SW 1271 (cell line): ENCODE measurements around the gene INSYN1.
"Not testable (repeated sequence)": the region's sequence is repeated elsewhere in the genome, so short reads cannot be mapped to it uniquely, and the experiment has no call there.

ENCODE experiments used
- DNase-seq, 2 experiments: peaks; one replicate each; lab custom pipeline; 2025; lab: John Stamatoyannopoulos, UW

Gene INSYN1

DNA sequence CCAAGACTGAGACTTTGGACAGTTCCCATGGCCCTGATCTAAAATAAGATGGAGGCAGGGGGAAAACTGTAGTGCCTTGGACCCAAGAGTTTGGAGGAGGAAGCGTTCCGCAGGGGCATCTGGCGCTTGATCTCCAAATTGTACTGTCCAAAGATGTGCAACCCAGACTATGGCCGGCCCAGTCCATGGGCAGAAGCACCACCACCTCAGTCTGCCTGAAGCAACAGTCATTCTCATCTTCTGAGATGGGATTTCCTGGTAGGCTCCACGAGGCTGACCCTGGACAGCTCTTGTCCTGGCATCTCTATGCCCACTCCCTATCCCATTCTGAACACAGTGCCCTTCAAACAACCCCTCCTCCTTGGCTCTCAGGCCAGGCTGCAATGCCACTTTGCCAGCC lies 3.6 kb downstream of the INSYN1 start:
- DNase-seq, result no peak

DNA sequence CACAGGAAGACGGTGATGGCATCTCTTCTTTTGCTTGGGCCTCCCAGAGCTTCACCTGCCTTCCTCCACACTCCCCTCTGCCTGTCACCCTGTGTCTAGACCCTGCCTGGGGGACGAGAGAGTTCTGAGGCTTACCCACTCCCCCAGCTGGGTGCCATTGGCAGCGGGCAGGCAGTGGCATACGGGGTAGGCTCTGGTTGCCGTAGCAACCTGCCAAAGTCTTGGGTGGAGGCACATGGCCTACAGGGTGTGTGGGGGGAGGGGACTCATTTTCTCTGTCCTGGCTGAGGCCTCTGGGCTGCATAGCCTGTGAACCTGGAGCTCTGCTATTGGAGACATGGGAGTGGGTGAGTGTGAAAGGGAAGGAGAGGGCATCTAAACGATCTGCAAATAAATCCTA lies 4.4 kb downstream of the INSYN1 start:
- no peak for DNase-seq

DNA sequence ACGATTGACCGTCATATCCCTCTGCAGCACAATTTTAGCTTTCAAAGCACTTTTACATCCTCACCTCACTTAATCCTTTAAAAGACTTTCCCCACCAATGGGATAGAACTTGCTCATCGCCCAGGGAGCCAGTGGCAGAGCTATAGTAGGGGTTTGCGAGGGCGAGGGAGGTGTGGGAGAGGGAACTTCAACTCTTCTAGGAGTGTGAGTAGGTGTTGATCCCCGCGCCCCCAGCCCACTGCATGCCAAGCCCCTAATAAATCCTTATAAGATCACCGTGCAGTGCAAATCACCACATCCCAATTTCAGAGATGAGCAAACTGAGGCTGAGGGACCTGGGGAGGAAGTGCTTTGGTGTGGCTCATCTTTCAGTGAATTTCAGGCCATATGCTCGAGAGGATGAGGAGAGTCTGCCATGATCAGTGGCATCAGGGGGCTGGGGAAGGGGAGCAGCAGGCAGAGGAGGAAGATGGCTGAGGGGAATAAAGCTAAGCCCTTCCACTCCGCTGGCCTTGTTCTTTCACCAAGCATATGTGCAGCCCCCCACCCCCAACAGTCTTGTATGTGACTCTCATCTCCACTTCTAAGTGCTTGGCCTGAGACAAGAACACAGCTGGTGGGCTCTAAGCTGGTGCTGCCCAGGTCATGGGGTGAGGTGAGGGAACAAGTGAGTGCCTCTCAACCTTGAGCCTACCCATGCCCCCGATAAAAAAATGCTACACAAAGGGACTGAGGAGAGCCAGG lies 5.1 kb downstream of the INSYN1 start:
- DNase-seq, result no peak

GRCh38 chr15:73746883-73747282 lies 6.3 kb downstream of the INSYN1 start:
- DNase-seq, result no peak

DNA sequence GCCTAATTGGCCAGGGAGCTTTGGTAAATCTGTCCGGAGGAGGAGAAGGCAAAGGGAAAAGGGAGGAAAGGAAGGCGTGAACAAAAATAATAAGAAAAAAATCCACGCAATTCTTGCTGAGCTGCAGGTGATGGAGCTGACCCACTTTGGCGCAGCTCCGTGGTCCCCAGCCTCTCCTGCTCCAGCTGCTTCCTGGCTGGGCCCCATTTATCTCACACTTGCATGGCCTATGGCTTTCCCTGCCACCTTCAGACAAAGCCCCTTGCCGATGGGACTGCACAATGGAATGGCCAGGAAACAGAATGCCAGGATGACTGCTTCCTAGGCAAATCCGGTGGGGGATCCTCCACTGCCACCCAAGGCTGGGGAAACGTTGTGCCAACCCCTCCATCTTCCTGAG lies 6.9 kb downstream of the INSYN1 start:
- DNase-seq, result no peak

GRCh38 chr15:73745073-73745472 lies 8.1 kb downstream of the INSYN1 start:
- DNase-seq, result no peak

- no peak for DNase-seq
Measured at GRCh38 chr15:73744293-73744692, 8.9 kb downstream of the INSYN1 start.

- DNase-seq, result no peak
Measured at GRCh38 chr15:73741321-73741836, 11.8 kb downstream of the INSYN1 start.

GRCh38 chr15:73740152-73741048 lies 12.8 kb downstream of the INSYN1 start:
- no peak for DNase-seq

- DNase-seq, result no peak
Measured at GRCh38 chr15:73737535-73737934, 15.6 kb downstream of the INSYN1 start.

- DNase-seq, result no peak
Measured at GRCh38 chr15:73732930-73733329, 20.2 kb downstream of the INSYN1 start.

DNA sequence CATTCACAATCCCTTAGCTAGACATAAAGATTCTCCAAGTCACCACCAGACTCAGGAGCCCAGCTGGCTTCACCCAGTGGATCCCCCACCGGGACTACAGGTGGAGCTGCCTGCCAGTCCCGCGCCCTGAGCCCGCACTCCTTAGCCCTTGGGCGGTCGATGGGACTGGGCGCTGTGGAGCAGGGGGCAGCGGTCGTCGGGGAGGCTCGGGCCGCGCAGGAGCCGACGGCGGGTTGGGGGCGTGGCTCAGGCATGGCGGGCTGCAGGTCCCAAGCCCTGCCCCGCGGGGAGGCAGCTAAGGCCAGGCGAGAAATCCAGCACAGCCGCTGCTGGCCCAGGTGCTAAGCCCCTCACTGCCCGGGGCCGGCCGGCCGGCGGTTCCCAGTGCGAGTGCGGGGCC lies 21.1 kb downstream of the INSYN1 start:
- DNase-seq, result not testable (repeated sequence)

DNA sequence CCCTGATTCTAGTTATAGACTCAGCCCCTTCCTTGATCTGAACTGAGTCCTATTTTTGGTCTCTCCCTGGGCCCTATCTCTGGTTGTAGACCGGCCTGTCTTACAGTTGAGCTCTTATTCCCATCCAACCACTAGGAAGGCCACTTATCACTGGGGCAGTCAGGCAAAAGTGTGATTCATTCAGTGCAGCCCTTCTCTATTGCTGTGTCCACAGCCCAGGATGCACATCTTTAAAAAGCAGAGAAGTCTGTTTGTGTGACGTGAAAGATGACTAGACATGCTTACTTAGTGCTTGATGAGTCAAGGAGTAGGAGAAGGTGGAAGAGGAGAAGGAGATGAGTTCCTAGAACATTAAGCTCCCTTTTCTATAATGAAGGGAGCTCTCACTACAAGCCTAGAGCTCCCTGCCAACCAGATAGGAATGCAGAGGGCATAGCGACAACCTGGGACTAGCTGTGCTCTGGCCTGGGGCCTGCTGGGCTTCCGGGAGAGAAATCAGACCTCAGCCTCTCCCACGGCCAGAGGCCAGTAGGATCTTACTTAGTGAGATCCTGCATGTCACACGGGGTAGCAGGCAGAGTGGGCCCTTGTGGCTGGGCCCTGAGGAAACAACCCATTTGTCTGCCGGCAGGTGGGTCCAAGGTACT lies 25.7 kb downstream of the INSYN1 start:
- no peak for DNase-seq

GRCh38 chr15:73724212-73724611 lies 28.9 kb downstream of the INSYN1 start:
- DNase-seq, result no peak

DNA sequence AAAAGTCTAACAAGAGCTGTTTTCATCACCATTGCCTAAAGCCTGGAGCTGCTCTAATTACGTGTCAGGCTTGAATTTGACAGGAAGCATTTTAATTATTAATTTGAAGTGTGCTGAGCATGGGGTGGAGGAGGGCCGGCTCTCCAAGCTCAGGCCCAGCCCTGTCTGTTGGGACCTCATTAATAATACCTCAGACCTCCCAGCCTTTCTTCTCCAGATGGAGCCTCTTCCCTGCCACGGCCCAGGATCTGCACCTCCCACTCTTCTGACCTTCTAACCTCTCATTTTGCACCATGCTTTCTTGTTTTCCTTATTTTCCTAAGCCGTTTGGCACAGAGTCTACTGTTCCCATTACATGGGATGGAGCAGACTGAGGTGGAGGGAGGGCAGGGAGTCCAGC lies 30.0 kb downstream of the INSYN1 start:
- no peak for DNase-seq

DNA sequence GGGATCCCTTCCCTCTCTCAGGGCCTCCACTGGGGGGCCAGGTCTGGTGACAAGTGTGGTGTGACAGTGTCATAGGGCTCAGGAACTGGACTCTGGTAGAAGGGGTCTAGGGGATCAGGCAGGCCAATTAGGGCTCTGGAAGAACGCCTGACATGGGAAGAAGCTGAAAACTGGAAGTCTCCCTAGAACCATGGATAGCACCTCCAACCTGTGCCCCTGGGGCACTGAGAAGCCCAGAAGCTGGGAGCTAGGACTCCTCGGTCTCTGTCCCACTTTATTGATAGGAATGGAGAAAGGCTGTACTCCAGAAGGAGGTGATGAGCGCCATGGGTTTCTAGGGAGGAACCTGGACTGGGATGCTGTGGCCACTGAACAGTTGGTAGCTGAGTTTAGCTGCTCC lies 30.7 kb downstream of the INSYN1 start:
- no peak for DNase-seq

GRCh38 chr15:73718694-73719093 lies 34.5 kb downstream of the INSYN1 start:
- DNase-seq, result no peak

- no peak for DNase-seq
Measured at GRCh38 chr15:73717802-73718201, 35.3 kb downstream of the INSYN1 start.

GRCh38 chr15:73717206-73717605 lies 35.9 kb downstream of the INSYN1 start:
- DNase-seq, result no peak

GRCh38 chr15:73716417-73716816 lies 36.7 kb downstream of the INSYN1 start:
- no peak for DNase-seq

DNA sequence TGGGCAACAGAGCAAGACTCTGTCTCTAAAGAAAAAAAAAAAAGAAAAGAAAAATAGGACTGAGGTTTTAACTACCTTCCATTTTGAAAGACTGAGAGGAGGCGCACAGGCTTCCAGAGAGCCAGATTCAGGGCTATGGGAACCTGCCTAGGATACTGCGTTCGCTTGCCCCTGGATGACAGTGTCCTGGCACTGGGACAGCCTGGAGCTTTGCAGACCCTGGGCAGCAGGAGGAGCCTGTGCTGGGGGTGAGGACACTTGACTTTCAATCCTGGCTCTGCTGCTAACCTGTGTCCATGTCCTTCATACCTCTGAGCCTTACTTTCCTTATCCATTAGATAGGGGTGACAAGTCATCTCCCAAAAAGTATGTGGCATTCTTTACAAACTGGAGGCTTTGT lies 37.7 kb downstream of the INSYN1 start:
- no peak for DNase-seq

- DNase-seq, result no peak
Measured at GRCh38 chr15:73714695-73715301, 38.4 kb downstream of the INSYN1 start.
